Stimulated activated CD8-positive, alpha-beta memory T cell treated with anti-CD3 and anti-CD28 coated beads, Interleukin-12 subunit alpha, Interleukin-12 subunit beta, amount 100 ng/mL, for 1 hour (primary cell): ENCODE results near the gene SLC12A5.
A peak's percentile ranks its signal among the peaks of the same experiment; 100 is the strongest.

Experiments used
- DNase-seq: peaks from one replicate; pipeline ENCODE4 v3.0.0-alpha.2; 2020; ENCODE audit warnings: low read depth

SLC12A5 gene

DNA sequence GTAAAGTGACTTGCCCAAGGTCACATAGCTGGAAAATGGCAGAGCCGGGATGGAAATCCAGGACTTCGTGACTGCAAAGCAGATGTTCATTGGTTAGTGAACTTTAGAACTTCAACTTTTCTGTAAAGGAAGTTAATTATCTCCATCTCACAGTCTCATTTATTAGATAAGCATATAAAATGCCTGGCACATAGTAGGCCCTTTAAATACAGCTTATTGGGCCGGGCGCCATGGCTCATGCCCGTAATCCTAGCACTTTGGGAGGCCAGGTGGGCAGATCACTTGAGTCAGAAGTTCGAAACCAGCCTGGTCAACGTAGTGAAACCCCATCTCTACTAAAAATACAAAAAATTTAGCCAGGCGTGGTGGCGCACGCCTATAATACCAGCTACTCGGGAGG lies 22.1 kb upstream of the SLC12A5 start:
- DNase-seq = no peak

DNA sequence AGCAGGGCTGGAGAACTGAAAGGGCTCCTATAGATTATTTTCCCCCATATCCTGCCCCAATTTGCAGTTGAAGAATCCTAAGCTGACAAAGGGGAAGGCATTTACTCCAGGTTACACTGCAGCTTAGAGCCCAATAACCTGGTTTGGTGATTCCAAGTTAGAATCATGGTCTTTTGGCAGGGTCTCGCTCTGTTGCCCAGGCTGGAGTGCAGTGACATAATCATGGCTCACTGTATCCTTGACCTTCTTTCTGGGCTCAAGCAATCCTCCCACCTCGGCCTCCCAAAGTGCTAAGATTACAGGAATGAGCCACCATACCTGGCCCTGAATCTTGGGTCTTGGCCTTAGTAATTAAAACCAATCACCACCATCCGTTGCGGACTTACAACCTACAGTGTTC lies 21.3 kb upstream of the SLC12A5 start:
- DNase-seq = no peak

DNA sequence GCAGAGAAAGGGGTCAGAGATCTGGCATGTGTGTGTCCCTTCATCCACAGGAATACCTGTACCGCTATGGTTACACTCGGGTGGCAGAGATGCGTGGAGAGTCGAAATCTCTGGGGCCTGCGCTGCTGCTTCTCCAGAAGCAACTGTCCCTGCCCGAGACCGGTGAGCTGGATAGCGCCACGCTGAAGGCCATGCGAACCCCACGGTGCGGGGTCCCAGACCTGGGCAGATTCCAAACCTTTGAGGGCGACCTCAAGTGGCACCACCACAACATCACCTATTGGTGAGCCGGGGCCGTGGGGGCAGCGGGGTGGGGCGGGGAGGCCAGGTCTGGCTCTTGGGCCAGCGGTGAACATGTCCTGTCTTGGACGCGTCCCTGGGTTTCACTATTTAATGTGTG lies 19.2 kb upstream of the SLC12A5 start:
- no peak for DNase-seq

DNA sequence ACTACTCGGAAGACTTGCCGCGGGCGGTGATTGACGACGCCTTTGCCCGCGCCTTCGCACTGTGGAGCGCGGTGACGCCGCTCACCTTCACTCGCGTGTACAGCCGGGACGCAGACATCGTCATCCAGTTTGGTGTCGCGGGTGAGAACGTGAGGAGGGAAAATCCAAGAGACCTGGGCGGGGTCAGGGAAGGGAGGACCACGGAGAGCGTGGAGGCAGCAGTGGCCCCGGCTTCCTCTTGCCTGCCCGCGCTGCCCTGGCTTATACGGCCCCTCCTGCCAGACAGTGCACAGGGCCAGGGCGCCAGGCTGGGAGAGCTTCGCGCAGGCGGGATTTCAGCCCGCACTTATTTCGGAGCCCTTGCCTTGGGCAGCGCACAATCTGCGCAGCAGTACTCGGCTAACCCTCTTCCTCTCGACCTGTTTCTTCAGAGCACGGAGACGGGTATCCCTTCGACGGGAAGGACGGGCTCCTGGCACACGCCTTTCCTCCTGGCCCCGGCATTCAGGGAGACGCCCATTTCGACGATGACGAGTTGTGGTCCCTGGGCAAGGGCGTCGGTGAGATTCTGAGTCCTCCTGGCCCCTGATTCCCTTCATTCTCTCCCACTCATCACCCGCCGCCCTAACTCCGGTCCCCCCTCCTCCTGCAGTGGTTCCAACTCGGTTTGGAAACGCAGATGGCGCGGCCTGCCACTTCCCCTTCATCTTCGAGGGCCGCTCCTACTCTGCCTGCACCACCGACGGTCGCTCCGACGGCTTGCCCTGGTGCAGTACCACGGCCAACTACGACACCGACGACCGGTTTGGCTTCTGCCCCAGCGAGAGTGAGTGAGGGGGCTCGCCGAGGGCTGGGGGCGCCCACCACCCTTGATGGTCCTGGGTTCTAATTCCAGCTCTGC lies 18.3 kb upstream of the SLC12A5 start:
- DNase-seq = no peak

DNA sequence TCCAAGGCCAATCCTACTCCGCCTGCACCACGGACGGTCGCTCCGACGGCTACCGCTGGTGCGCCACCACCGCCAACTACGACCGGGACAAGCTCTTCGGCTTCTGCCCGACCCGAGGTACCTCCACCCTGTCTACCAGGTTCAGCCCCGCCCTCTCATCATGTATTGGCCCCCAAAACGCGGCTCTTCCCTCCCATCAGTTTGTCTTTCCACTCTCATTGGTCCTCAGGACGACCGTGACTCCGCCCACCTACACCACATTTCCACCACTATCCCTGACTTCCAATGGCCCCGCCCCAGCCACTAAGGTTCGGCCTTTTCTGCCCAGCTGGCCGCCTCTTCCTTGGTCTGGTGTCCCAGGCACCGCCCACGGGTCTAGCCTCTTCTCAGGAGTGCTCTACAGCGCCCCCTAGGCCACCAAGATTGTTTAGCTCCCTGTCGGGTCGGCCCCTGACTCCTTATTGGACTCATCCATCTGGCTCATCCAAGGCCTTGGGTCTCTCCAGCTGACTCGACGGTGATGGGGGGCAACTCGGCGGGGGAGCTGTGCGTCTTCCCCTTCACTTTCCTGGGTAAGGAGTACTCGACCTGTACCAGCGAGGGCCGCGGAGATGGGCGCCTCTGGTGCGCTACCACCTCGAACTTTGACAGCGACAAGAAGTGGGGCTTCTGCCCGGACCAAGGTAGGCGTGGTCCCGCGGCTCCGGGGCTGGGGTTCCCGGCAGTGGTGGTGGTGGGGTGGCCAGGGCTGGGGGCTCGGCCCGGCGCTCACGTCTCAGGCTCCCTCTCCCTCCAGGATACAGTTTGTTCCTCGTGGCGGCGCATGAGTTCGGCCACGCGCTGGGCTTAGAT lies 17.2 kb upstream of the SLC12A5 start:
- no peak for DNase-seq

DNA sequence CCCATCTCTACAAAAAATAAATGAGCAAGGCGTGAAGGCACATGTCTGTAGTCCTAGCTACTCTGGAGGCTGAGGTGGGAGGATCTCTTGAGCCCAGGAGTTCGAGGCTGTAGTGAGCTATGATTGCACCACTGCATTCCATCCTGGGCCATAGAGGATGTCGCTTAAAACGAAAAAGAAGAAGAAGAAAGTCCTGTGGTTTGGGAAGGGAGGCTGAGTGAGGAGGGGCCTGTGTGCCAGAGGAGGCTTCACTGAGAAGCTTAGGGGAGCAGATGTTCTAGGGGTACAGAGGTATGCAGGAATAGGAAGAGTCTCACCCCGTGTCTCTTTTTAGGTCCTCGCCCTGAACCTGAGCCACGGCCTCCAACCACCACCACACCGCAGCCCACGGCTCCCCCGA lies 16.1 kb upstream of the SLC12A5 start:
- no peak for DNase-seq

DNA sequence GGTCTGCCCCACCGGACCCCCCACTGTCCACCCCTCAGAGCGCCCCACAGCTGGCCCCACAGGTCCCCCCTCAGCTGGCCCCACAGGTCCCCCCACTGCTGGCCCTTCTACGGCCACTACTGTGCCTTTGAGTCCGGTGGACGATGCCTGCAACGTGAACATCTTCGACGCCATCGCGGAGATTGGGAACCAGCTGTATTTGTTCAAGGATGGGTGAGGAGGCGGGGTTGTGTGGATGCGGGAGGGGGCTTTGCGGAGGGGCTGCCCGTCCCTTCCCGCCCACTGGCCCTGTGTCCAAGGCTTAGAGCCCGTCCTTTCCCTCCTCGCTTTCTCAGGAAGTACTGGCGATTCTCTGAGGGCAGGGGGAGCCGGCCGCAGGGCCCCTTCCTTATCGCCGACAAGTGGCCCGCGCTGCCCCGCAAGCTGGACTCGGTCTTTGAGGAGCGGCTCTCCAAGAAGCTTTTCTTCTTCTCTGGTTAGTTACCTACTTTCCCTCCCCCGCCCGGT lies 15.6 kb upstream of the SLC12A5 start:
- no peak for DNase-seq

DNA sequence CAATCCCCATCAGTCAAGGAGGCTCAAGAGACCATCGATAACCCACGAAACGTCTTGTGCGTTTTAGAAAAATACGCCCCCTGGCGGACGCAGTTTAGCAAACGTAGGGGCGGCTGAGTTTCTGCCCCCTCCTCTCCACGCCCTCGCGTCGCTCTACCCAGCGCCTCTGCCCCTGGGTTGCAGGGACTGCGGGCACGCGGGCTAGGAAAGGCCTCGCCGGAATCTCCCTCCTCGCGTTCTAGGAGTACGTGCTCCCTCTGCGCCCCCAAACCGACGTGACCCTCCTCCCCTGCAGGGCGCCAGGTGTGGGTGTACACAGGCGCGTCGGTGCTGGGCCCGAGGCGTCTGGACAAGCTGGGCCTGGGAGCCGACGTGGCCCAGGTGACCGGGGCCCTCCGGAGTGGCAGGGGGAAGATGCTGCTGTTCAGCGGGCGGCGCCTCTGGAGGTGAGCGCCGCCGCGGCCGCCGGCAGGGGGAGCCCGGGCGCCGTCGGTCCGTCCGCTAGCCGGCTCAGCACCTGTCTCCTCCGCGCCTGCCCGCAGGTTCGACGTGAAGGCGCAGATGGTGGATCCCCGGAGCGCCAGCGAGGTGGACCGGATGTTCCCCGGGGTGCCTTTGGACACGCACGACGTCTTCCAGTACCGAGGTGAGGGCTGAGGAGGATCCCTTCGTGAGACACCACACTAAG lies 15.0 kb upstream of the SLC12A5 start:
- DNase-seq = no peak

DNA sequence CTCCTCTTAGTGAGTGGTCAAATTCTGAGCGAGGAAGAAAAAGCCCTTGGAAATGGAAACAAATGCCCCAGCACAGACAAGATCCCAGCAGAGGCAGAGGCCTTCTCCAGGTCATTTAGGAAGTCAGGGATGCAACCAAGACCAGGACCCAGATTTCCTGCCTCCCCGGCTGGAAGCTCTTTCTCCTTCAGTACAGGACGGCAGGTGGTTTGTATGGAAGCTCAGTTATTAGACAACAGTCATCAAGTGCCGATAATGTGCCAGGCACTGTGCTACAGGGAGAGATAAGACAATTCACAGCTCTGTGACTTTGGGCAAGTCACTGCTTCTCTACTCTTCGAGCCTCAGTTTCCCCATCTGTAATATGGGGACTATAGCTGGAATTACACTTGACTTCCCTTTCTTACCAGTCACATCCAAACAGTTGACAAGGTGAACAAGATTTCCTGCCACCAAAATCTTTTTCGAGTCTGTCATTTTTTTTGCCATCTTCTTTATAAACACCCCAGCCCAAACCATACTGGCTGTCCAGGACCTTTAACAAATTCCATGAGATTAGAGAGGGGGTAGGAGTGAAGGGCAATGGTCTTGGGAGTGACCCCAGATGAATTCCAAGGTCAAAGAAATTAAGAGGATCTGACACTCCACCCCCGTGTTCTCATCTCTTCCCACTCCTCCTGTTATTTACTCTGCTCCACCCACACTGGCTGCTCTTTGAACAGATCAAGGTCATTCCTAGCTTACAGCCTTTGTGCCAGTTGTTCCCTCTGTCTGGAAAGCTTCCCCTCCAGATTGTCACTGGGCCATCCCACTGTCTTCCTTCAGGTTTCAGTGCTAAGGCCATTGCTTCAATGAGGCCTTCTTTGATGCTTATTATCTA lies 14.3 kb upstream of the SLC12A5 start:
- DNase-seq = no peak

DNA sequence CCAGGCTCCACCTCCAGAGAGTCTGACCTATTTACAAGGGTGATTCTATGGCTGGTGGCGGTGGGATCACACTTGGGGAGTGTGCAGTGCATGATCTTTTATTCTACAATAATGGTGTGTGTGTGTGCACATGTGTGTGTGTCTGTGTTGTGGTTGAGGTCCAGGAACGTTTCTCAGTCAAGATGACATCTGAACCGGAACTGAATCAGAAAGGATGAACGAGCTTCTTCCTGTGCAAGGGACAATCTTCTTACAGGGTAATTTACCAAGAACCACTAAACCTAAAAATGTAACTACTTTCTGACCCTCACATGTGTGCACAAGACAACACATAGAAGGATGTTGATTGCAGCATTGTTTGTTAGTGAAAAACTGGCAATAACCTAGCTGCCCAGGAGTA lies 11.7 kb upstream of the SLC12A5 start:
- no peak for DNase-seq

DNA sequence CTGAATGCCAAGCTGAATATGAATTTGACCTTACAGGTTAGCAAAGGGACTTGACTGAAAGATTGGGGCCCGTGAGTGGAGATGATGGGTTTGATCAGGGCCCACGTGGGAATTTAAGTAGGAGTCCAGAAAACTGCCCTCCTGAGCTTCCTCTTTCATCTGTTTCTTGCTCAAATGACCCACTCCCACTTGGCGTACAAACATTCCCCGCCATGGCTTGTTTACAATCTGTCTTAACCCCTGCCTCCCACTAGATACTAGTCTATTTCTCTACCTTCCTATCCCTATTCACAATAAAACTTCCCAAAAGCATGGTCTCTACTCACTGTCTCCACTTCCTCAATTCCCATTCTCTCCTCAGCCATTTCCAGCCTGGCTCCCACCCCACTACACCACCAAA lies 10.9 kb upstream of the SLC12A5 start:
- DNase-seq = no peak

DNA sequence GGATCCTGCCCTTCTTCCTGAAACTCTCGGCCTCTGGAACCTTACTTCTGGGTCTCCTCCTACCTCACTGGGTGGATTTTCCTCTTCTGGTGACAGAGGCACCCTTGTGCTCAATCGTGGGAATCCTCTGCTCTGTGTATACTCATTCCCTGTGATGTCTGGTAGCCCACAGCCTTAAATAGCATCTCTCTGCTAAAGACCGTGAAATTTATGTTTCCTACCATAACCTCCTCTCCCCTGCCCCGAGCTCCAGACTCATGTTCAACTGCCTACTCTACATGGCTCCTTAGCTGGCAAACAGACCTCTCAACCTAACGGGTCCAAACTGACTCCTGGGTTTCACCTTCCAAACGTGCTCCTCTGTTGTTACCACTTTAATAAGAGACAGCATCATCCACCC lies 10.4 kb upstream of the SLC12A5 start:
- no peak for DNase-seq

DNA sequence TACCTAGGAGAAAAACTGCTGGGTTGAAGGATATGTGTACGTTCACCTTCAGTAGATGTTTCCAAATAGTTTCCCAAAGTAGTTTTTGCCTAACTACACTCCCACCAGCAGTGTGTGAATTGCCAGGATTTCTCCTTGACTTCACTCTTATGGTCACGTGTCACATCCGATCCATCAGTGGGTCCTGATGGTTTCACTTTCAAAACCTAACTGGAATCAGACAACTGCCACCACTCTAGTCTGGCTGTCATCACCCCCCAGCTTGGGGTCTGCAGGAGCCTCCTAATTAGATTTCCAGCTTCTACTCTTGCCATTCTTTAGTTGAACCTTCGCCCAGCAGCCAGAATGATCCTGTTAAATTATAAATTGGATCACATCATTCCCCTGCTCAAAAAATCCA lies 8.5 kb upstream of the SLC12A5 start:
- DNase-seq = no peak

DNA sequence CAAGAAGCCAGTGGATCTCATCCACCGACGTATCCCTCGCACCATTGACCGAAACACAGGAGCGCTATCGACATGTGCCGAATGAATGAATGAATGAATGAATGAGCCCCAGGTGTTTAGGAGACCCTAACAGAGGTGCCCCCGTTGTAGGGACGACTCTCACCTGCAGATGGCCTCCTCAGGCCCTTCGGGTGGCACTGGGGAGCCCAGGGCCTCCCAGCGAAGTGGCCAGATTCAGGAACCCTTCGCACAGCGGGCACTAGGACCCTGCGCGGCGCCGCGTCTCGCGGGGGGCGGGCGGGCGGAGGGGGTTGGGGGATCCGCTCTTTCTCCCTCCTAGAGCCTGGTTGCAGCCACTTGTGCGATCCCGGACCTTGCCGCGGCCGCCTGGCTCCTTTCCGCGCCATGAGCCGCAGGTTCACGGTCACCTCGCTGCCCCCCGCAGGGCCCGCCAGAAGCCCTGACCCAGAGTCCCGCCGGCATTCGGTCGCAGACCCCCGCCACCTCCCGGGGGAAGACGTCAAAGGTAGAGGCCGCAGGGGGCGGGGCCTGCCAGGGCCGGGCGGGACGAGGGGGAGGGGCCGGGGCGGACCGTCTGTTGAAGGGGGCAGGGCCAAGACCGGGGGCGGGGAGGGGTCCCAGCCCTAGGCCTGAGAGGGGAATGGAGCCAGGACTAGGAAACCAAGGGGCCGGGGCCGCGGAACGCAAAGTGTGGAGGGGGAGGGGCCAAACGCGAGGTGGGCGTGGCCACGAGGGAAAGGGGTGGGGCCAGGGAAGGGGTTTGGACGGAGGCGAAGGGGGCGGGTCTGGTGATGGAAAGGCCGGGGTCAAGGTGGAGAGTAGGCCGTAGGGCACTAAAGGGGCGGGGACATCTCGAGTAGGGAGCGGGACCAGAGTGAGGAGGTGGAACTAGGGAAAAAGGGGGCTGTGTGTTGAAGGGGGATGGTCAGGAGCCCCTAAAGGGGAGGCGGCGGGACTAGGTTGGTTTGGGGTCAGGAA lies 7.4 kb upstream of the SLC12A5 start:
- no peak for DNase-seq

DNA sequence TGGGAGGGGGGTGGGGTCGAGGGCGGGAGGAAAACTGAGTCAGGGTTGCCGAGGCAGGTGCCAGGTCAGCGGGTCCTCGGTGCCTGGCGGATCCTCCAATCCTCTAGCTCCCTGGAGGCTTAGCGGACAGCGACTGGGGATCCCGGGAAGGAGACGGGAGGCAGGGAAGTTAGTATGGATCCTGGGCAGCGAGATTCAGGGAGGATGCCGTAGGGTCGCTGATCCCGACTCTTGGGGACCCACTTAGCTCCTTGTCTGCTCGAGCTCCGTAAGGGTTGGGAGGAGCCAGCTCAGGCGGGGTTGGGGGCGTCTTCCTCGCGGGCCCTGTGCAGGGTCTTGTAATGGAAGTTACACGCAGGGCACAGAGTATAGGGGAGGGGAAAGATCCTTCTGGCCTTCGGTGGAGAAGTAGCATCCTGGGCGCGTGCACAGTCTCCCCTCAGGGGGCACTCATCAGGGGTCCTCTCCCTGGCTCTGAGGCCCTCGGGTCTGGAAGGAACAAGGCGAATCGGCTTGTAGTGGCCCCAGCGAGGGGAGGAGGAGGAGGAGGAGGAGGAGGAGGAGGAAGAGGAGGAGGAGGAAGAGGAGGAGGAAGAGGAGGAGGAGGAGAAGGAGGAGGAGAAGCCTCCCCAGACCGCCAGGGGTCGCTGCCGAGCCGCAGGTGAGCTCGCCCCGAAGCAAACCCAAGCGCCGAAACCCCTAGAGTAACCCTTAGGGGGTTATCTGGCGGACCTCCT lies 6.4 kb upstream of the SLC12A5 start:
- peak; percentile 59 for DNase-seq

DNA sequence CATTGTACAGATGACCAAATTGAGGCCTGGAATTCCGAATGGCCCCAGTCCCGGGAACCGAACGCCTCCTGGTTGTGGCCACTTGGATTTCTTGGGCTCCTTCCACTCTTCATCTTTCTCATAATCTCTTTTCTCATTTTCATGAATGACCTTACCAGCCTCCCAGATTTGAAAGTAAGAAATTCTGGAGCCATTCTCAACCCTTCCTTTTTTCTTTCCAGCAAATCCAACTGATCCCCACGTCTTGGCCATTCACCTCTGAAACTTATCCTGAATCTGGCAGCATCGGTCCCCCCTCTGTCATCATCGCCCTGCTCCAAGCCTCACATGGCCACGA lies 5.9 kb upstream of the SLC12A5 start:
- DNase-seq = no peak

DNA sequence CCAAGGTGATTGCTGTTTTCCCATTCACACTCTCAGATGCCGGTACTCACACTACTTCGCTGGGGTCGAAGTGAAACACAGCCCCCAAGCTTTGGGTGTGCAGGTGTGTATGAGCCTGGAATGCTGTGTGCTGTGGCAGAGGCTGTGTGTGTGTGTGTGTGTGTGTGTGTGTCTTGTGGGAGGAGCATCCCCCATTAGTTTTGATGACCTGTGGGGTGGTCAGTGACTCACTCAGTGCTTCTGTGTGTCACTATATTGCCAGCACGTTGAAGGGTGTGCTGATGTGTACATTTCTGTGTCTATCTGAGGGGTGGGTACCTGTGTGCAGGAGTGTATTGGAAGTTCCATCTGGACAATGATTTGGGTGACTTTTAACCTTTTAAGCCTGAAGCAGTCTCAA lies 5.0 kb upstream of the SLC12A5 start:
- no peak for DNase-seq

DNA sequence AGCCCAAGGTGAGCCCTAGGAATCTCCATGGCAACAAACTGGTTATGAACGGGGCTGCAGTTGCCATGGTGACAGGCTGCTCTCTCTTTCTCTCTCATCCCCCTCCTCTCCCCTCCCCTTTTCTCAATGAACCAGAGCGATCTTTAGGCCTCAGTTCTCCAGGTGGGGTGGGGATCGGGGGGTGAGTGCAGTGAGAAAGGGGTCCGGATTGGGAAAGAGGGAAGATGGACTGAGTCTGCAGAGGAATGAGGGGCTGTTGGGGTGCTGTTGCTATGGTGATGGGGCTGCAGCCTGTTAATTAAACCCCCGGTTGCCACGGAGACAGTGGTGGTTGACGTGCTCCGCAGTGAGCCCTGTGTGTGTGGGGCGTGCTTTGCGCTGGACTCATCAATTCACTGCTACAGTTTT lies 3.6 kb upstream of the SLC12A5 start:
- no peak for DNase-seq

DNA sequence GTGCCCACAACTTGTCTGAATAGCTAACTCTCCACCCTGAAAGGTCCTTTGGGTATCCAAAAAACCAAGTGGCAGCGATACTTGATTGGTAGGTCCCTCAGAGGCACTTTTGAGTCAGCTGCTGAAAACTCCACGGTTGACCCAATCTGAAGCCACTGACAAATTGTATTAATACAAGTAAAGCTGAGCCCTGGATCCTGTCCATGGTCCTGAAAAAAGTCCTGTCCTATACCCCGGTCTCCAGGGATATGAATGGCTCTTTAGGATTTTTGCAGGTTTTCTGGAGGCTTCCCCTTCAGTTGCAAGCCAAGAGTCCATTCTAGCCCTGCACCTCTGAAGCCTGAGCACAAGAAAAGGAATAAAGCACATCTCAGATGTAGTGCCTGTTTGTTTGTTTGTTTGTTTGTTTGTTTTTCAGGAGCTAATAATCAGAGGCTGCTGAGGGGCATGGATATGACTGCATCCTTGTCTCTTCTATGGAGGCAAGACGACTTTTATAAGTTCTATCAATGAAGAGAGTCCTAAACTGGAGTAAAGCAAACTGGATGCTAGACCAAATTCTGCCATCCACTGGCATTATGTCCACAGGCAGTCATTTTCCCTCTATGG lies 1.7 kb upstream of the SLC12A5 start:
- DNase-seq = no peak
